K562 (cell line): ENCODE data around the gene POFUT2. TPM values are rescaled to one million over a fixed set of nuclear protein-coding genes. Genes with fewer than 3 reads are reported as not detected.

Experiments used
- ETV1 ChIP-seq: fragments of 450-650 bp; conservative IDR thresholded peaks from 2 replicates; pipeline ENCODE4 v1.6.1; 2016; ENCODE audit warnings: missing genetic modification characterization, control low read depth, low read depth, missing compliant biosample characterization
- FOSL1 ChIP-seq: fragments of 200-800 bp; sonication (Bioruptor generic); conservative IDR thresholded peaks from 2 replicates; pipeline ENCODE4 v1.6.1; 2016; ENCODE audit warnings: missing genetic modification characterization, missing compliant biosample characterization
- FOXK2 ChIP-seq, 2 experiments: fragments of 450-650 bp; IDR thresholded peaks in 1 of 2; conservative IDR thresholded peaks in 1 of 2; 2 replicates each; pipeline ENCODE4 v1.6.1; 2016; ENCODE audit warnings: low read depth in 2 of 2, mild to moderate bottlenecking in 1 of 2
- MCM7 ChIP-seq, 2 experiments: fragments of 450-650 bp; IDR thresholded peaks; 2 replicates each; pipeline ENCODE4 v1.6.1; 2016 to 2018
- MIER1 ChIP-seq: fragments of 450-650 bp; IDR thresholded peaks from 2 replicates; pipeline ENCODE4 v1.6.1; 2016; ENCODE audit warnings: antibody characterized with exemption, mild to moderate bottlenecking, low read depth
- NR2C1 ChIP-seq, 2 experiments: fragments of 450-650 bp; IDR thresholded peaks; 2 replicates each; pipeline ENCODE4 v1.6.1; 2017; ENCODE audit warnings: mild to moderate bottlenecking in 2 of 2, antibody characterized with exemption in 1 of 2, inconsistent platforms in 1 of 2, missing compliant biosample characterization in 1 of 2, missing genetic modification characterization in 1 of 2
- SMAD1 ChIP-seq: fragments of 150-350 bp; IDR thresholded peaks from 2 replicates; pipeline ENCODE4 v1.6.1; 2014; ENCODE audit warnings: low read length, low read depth; ENCODE audit not compliant: partially characterized antibody
- SMAD2 ChIP-seq: fragments of 150-350 bp; IDR thresholded peaks from 2 replicates; pipeline ENCODE4 v1.6.1; 2014; ENCODE audit warnings: low read depth, mild to moderate bottlenecking, low read length
- SNRNP70 ChIP-seq: fragments of 200-400 bp; formaldehyde crosslinking; optimal IDR thresholded peaks from 2 replicates; pipeline ENCODE3; 2017; ENCODE audit warnings: low read depth, low read length
- SP1 ChIP-seq: sonication (generic); formaldehyde crosslinking; IDR thresholded peaks from 2 replicates; pipeline ENCODE4 v1.8.1; 2022; ENCODE audit warnings: mild to moderate bottlenecking, missing genetic modification reagents
- polyA plus RNA-seq, 8 experiments: library from polyadenylated mRNA; depleted of rRNA in 4 of 8; stranded (reverse) in 5 of 8; unstranded in 3 of 8; fragments of >200 nt; fragmentation: Nextera tagmentation in 2 of 8; fragmentation: Illumina TruSeq in 1 of 8; extraction: Ambion mirVana in 2 of 8; extraction: Trizol in 1 of 8; gene quantifications; 2 replicates each; pipeline versions ENCODE4 v1.2.1 to v1.2.3, GENCODE V29; 2011 to 2014; ENCODE audit warnings: inconsistent platforms in 1 of 8, missing spikeins in 1 of 8
- total RNA-seq, 7 experiments: library from RNA; depleted of rRNA in 6 of 7; stranded (reverse); fragments of >200 nt in 6 of 7; fragmentation: Illumina TruSeq in 2 of 7; extraction: Trizol in 2 of 7; gene quantifications; 2 replicates each; pipeline versions ENCODE4 v1.2.1 to v1.2.3, GENCODE V29; 2011 to 2021; ENCODE audit warnings: low replicate concordance in 1 of 7
- TF ChIP-seq, protein P1 (sequence below): fragments of 450-650 bp; IDR thresholded peaks from 2 replicates; pipeline ENCODE4 v1.6.1; 2016; ENCODE audit warnings: mild to moderate bottlenecking, moderate library complexity
- TF ChIP-seq, protein P2 (sequence below): sonication (generic); formaldehyde crosslinking; IDR thresholded peaks from 2 replicates; pipeline ENCODE4 v1.9.0; 2022; ENCODE audit warnings: mild to moderate bottlenecking, missing genetic modification reagents

POFUT2 gene
- total and polyA plus RNA-seq, 9 of the 15 experiments (the other 6 are each of a cell fraction or from before 2014, with no cell fraction given): 1.1 to 24.2 (median 11.0) TPM

DNA sequence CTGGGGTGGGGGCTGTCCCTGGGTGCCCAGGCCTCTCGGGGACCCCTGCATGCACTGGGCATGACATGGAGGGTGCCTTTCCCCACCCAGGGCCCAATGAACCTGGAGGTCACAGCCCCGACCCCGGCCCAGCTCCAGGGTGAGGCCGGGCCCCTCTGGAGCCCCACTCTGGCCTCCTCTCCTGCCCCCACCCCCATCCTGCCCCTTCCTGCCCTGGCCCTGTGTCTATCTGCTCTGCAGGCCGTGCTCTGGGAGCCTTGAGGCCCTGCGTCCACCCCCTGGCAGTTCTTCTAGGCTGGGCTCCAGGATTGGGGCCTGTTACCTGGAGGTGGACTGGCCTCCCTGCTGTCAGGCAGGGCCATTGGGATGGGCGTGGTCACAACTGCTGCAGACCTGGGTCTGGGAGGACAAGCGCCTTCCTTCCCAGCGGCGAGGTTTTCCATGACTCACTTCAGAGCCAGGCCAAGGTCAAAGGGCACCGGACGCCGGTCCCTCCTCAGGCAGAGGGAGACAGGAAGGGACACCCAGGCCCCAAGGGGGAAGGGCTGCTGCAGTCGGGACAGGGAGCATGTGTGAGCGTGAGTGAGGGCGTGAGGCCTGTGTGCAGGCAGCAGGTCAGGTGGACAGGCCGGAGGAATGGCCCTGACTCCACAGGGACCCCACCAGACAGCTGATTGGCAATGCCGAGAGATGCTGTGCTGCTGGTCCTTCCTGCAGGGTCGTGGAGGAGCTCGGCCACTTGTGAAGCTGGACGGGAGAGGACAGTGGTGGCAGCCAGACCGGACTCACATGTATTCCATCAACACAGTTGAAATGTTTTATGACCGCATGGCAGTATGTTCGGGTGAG lies 31.1 kb upstream of the POFUT2 start (continued):
- TF ChIP-seq, protein P1, sequence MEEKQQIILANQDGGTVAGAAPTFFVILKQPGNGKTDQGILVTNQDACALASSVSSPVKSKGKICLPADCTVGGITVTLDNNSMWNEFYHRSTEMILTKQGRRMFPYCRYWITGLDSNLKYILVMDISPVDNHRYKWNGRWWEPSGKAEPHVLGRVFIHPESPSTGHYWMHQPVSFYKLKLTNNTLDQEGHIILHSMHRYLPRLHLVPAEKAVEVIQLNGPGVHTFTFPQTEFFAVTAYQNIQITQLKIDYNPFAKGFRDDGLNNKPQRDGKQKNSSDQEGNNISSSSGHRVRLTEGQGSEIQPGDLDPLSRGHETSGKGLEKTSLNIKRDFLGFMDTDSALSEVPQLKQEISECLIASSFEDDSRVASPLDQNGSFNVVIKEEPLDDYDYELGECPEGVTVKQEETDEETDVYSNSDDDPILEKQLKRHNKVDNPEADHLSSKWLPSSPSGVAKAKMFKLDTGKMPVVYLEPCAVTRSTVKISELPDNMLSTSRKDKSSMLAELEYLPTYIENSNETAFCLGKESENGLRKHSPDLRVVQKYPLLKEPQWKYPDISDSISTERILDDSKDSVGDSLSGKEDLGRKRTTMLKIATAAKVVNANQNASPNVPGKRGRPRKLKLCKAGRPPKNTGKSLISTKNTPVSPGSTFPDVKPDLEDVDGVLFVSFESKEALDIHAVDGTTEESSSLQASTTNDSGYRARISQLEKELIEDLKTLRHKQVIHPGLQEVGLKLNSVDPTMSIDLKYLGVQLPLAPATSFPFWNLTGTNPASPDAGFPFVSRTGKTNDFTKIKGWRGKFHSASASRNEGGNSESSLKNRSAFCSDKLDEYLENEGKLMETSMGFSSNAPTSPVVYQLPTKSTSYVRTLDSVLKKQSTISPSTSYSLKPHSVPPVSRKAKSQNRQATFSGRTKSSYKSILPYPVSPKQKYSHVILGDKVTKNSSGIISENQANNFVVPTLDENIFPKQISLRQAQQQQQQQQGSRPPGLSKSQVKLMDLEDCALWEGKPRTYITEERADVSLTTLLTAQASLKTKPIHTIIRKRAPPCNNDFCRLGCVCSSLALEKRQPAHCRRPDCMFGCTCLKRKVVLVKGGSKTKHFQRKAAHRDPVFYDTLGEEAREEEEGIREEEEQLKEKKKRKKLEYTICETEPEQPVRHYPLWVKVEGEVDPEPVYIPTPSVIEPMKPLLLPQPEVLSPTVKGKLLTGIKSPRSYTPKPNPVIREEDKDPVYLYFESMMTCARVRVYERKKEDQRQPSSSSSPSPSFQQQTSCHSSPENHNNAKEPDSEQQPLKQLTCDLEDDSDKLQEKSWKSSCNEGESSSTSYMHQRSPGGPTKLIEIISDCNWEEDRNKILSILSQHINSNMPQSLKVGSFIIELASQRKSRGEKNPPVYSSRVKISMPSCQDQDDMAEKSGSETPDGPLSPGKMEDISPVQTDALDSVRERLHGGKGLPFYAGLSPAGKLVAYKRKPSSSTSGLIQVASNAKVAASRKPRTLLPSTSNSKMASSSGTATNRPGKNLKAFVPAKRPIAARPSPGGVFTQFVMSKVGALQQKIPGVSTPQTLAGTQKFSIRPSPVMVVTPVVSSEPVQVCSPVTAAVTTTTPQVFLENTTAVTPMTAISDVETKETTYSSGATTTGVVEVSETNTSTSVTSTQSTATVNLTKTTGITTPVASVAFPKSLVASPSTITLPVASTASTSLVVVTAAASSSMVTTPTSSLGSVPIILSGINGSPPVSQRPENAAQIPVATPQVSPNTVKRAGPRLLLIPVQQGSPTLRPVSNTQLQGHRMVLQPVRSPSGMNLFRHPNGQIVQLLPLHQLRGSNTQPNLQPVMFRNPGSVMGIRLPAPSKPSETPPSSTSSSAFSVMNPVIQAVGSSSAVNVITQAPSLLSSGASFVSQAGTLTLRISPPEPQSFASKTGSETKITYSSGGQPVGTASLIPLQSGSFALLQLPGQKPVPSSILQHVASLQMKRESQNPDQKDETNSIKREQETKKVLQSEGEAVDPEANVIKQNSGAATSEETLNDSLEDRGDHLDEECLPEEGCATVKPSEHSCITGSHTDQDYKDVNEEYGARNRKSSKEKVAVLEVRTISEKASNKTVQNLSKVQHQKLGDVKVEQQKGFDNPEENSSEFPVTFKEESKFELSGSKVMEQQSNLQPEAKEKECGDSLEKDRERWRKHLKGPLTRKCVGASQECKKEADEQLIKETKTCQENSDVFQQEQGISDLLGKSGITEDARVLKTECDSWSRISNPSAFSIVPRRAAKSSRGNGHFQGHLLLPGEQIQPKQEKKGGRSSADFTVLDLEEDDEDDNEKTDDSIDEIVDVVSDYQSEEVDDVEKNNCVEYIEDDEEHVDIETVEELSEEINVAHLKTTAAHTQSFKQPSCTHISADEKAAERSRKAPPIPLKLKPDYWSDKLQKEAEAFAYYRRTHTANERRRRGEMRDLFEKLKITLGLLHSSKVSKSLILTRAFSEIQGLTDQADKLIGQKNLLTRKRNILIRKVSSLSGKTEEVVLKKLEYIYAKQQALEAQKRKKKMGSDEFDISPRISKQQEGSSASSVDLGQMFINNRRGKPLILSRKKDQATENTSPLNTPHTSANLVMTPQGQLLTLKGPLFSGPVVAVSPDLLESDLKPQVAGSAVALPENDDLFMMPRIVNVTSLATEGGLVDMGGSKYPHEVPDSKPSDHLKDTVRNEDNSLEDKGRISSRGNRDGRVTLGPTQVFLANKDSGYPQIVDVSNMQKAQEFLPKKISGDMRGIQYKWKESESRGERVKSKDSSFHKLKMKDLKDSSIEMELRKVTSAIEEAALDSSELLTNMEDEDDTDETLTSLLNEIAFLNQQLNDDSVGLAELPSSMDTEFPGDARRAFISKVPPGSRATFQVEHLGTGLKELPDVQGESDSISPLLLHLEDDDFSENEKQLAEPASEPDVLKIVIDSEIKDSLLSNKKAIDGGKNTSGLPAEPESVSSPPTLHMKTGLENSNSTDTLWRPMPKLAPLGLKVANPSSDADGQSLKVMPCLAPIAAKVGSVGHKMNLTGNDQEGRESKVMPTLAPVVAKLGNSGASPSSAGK: no peak
- TF ChIP-seq NR2C1 (IDR thresholded peaks at IDR 0.05): peak; percentile 95
- peak; percentile 97 for TF ChIP-seq NR2C1 (tag; IDR thresholded peaks at IDR 0.05)
- peak; percentile 14 to 24; a peak in 1 of 4 replicates for TF ChIP-seq FOXK2 (conservative IDR thresholded peaks at IDR 0.05 in 1 of 2, IDR thresholded peaks at IDR 0.05 in 1 of 2; ENCODE audit: low read depth in 2 of 2)
- no peak for TF ChIP-seq MIER1
- no peak for TF ChIP-seq SMAD2
- TF ChIP-seq SNRNP70: no peak
- no peak for TF ChIP-seq MCM7 (IDR thresholded peaks at IDR 0.05)
- TF ChIP-seq ETV1 (tag): peak; percentile 56; the same call in 1 of the 2 replicates
- TF ChIP-seq, protein P2, sequence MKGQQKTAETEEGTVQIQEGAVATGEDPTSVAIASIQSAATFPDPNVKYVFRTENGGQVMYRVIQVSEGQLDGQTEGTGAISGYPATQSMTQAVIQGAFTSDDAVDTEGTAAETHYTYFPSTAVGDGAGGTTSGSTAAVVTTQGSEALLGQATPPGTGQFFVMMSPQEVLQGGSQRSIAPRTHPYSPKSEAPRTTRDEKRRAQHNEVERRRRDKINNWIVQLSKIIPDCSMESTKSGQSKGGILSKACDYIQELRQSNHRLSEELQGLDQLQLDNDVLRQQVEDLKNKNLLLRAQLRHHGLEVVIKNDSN (CRISPR knock-in tag): peak; percentile 50
- TF ChIP-seq SP1 (CRISPR knock-in tag): no peak
- no peak for TF ChIP-seq SMAD1
- TF ChIP-seq FOSL1: peak; percentile 93
